Subcutaneous adipose tissue (tissue), 4 donors: Measurements from ENCODE around the gene SKIC2. TPM values are rescaled to one million over a fixed set of nuclear protein-coding genes. Genes with fewer than 3 reads are reported as not detected.

ENCODE experiments used
- CTCF ChIP-seq: fragments of 450-650 bp; IDR thresholded peaks from one replicate; pipeline ENCODE4 v1.5.1; 2016; ENCODE audit warnings: low read depth, mild to moderate bottlenecking, control low read depth, antibody characterized with exemption, moderate library complexity
- total RNA-seq, 4 donors: library from RNA; depleted of rRNA; stranded (reverse); fragments of >200 nt; gene quantifications; one replicate each; pipeline ENCODE4 v1.1.0, GENCODE V29; 2016

SKIC2 gene
- 10 to 100 TPM; 16.1 to 44.6 (median 32.2) TPM for total RNA-seq

GRCh38 chr6:31958741-31959739 lies at the start of gene SKIC2, which contains the start of gene NELFE:
SKIC2 (plus strand) TSS chr6:31959175; CDS start chr6:31959193, 18 bp downstream.
NELFE (minus strand) TSS chr6:31958971; CDS start chr6:31958446, 525 bp downstream.
- TF ChIP-seq CTCF, result no peak

- no peak for TF ChIP-seq CTCF
Measured at GRCh38 chr6:31911826-31912585, 47.0 kb upstream of the SKIC2 start.

GRCh38 chr6:31915351-31915750 lies 43.6 kb upstream of the SKIC2 start:
- TF ChIP-seq CTCF, result no peak

- TF ChIP-seq CTCF, result no peak
Measured at GRCh38 chr6:31915756-31916155, 43.2 kb upstream of the SKIC2 start.

GRCh38 chr6:31918069-31918720 lies 40.8 kb upstream of the SKIC2 start:
- no peak for TF ChIP-seq CTCF

- no peak for TF ChIP-seq CTCF
Measured at GRCh38 chr6:31919624-31920303, 39.2 kb upstream of the SKIC2 start.
